PC-9 (cell line): ENCODE measurements around the gene SORCS2. TPM values are rescaled to one million over a fixed set of nuclear protein-coding genes. Genes with fewer than 3 reads are reported as not detected.

Source experiments
- BruUV-seq: library from RNA; stranded (reverse); fragments of 400-500 nt; replicated peaks from 2 replicates; lab custom pipeline; 2021; lab: Mats Ljungman, UMichigan
- CTCF ChIA-PET: fragments of 300-600 bp; sonication (Branson Sonifier 250); formaldehyde crosslinking; loops from one replicate; lab custom pipeline; 2022; ENCODE audit warnings: antibody characterized with exemption; lab: Charles Lee
- POLR2A ChIA-PET: fragments of 300-600 bp; sonication (Branson Sonifier 250); formaldehyde crosslinking; loops from one replicate; lab custom pipeline; 2022; ENCODE audit warnings: antibody characterized with exemption; ENCODE audit not compliant: unreplicated experiment; lab: Charles Lee
- DNase-seq, 2 experiments: peaks; one replicate each; pipeline versions ENCODE4 v3.0.0 to v3.0.0-alpha.2; 2015 to 2022; ENCODE audit warnings: mixed read lengths in 1 of 2
- H2AFZ ChIP-seq: fragments of 200-600 bp; sonication (generic); 2 replicates; pipeline ENCODE4 v1.8.1; 2017; ENCODE audit warnings: antibody characterized with exemption
- H3F3A ChIP-seq: fragments of 200-600 bp; sonication (generic); 2 replicates; pipeline ENCODE4 v1.8.1; 2017; ENCODE audit warnings: antibody characterized with exemption, mild to moderate bottlenecking, low read depth; ENCODE audit not compliant: insufficient read depth
- H3K27ac ChIP-seq: fragments of 200-600 bp; sonication (generic); 2 replicates; pipeline ENCODE4 v1.6.1; 2016; ENCODE audit warnings: mixed run types
- H3K27me3 ChIP-seq: fragments of 200-600 bp; sonication (generic); 2 replicates; pipeline ENCODE4 v1.6.1; 2016; ENCODE audit warnings: low read depth, mixed run types; ENCODE audit not compliant: insufficient read depth
- H3K36me3 ChIP-seq: fragments of 200-600 bp; sonication (generic); 2 replicates; pipeline ENCODE4 v1.6.1; 2016; ENCODE audit warnings: low read depth, mixed run types
- H3K4me1 ChIP-seq: fragments of 200-600 bp; sonication (generic); replicated peaks from 2 replicates; pipeline ENCODE4 v1.6.1; 2016; ENCODE audit warnings: mixed run types; ENCODE audit not compliant: insufficient read depth
- H3K4me2 ChIP-seq: fragments of 200-600 bp; sonication (generic); 2 replicates; pipeline ENCODE4 v1.6.1; 2017; ENCODE audit warnings: mixed run types
- H3K4me3 ChIP-seq: fragments of 200-600 bp; sonication (generic); 2 replicates; pipeline ENCODE4 v1.6.1; 2016; ENCODE audit warnings: mixed run types
- H3K79me2 ChIP-seq: fragments of 200-600 bp; sonication (generic); 2 replicates; pipeline ENCODE4 v1.6.1; 2017; ENCODE audit warnings: low read depth, mixed run types
- H3K9me2 ChIP-seq: fragments of 200-600 bp; sonication (generic); 2 replicates; pipeline ENCODE4 v1.8.1; 2017; ENCODE audit warnings: mild to moderate bottlenecking; ENCODE audit not compliant: insufficient read depth
- H3K9me3 ChIP-seq: fragments of 200-600 bp; sonication (generic); 2 replicates; pipeline ENCODE4 v1.8.1; 2016; ENCODE audit warnings: low read depth; ENCODE audit not compliant: insufficient read depth
- H4K20me1 ChIP-seq: fragments of 200-600 bp; sonication (generic); 2 replicates; pipeline ENCODE4 v1.8.1; 2017; ENCODE audit not compliant: insufficient read depth
- EZH2 ChIP-seq: fragments of 200-600 bp; sonication (generic); IDR thresholded peaks from 2 replicates; pipeline ENCODE4 v1.8.0; 2017; ENCODE audit warnings: antibody characterized with exemption, low read depth
- intact Hi-C: fragments of 100-400 bp; cut with micrococcal nuclease; formaldehyde crosslinking; loops from one replicate; pipeline ENCODE4 v1.10.0; 2022; ENCODE audit not compliant: unreplicated experiment
- total RNA-seq: library from RNA; stranded (reverse); gene quantifications from 2 replicates; pipeline ENCODE4 v1.2.3, GENCODE V29; 2021
- TF ChIP-seq, protein P1 (sequence below): fragments of 200-600 bp; sonication (generic); conservative IDR thresholded peaks from 2 replicates; pipeline ENCODE4 v1.6.1; 2017; ENCODE audit warnings: mixed run types, antibody characterized with exemption, mild to moderate bottlenecking, moderate library complexity

The SORCS2 gene
- total RNA-seq, 1 experiment from 2014 or later: 25.8 TPM

DNA sequence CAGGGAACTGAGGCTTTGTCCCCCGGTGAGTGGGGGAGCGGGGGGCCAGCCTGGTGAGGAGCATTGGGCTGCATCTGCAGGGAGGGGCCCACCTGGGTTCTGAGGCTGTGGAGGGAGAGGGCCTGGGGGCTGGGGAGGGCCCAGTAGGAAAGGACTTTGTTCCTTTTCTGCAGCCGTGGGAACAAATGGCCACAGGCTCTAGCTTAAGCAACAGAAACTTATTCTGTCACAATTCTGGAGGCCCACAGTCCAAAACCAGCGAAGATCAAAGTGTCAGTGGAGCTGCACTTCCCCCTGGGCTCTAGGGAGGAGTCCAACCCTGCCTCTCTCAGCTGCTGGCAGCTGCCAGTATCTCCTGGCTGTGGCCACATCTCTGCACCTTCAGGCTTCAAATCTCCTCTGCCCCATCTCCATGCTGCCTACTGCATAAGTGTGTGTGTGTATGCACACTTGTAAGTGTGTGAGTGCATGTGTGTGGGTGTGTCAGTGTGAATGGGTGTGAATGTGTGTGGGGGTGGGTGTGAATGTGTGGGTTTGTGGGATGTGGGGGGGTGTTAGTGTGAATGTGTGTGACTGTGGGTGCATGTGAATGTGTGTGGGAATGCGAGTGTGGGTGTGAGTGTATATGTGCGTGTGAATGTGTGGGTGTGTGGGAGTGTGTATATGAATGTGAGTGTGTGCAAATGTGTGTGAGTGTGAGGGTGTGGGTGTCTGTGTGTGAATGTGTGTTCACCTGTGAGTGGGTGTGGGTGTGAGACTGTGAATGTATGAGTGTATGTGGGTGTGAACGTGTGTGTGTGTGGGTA lies 446.8 kb downstream of the SORCS2 start:
- ChIA-PET POLR2A (no interaction called here), CTCF (no interaction called here)
- no peak overlapping the region for H3K4me3 ChIP-seq
- BruUV-seq: no TSS peak
- no peaks in the 10 kb centered on the region for H3K27me3 ChIP-seq
- no peak overlapping the region for H3K27ac ChIP-seq
- no peak for TF ChIP-seq EZH2
- TF ChIP-seq, protein P1, sequence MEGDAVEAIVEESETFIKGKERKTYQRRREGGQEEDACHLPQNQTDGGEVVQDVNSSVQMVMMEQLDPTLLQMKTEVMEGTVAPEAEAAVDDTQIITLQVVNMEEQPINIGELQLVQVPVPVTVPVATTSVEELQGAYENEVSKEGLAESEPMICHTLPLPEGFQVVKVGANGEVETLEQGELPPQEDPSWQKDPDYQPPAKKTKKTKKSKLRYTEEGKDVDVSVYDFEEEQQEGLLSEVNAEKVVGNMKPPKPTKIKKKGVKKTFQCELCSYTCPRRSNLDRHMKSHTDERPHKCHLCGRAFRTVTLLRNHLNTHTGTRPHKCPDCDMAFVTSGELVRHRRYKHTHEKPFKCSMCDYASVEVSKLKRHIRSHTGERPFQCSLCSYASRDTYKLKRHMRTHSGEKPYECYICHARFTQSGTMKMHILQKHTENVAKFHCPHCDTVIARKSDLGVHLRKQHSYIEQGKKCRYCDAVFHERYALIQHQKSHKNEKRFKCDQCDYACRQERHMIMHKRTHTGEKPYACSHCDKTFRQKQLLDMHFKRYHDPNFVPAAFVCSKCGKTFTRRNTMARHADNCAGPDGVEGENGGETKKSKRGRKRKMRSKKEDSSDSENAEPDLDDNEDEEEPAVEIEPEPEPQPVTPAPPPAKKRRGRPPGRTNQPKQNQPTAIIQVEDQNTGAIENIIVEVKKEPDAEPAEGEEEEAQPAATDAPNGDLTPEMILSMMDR: no peak
- H3K9me3 ChIP-seq: no peaks in the 10 kb centered on the region
- no peaks in the 10 kb centered on the region for H3K79me2 ChIP-seq
- H3K36me3 ChIP-seq: no peaks in the 10 kb centered on the region
- no peaks in the 10 kb centered on the region for H3F3A ChIP-seq
- H3K4me2 ChIP-seq: no peak overlapping the region
- no peaks in the 10 kb centered on the region for H4K20me1 ChIP-seq
- DNase-seq: no peak
- intact Hi-C loops: no loop called here
- no peaks in the 10 kb centered on the region for H3K9me2 ChIP-seq
- H3K4me1 ChIP-seq: no peaks in the 10 kb centered on the region
- no peak overlapping the region for H2AFZ ChIP-seq

DNA sequence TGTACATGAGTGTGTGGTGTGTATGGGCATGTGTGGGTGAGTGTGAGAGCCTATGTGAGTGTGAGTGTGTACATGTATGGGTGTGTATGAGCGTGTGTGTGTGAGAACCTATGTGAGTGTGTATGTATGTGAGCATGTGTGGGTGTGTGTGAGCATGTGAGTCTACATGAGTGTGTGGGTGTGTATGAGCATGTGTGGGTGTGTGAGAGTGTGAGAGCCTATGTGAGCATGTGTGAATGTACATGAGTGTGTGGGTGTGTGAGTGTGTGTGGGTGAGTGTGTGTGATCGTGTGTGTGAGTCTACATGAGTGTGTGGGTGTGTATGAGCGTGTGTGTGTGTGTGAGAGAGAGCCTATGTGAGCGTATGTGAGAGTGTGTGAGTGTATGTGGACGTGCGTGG lies 447.8 kb downstream of the SORCS2 start:
- CTCF ChIA-PET: no interaction called here
- no peak overlapping the region for H2AFZ ChIP-seq
- no peaks in the 10 kb centered on the region for H3F3A ChIP-seq
- intact Hi-C loops: no loop called here
- H3K4me1 ChIP-seq: no peaks in the 10 kb centered on the region
- H3K79me2 ChIP-seq: no peaks in the 10 kb centered on the region
- TF ChIP-seq EZH2: no peak
- TF ChIP-seq, protein P1: no peak
- no peaks in the 10 kb centered on the region for H3K9me2 ChIP-seq
- H4K20me1 ChIP-seq: no peaks in the 10 kb centered on the region
- no peak overlapping the region for H3K4me3 ChIP-seq
- POLR2A ChIA-PET: no interaction called here
- DNase-seq: no peak
- no TSS peak for BruUV-seq
- H3K9me3 ChIP-seq: no peaks in the 10 kb centered on the region
- no peaks in the 10 kb centered on the region for H3K27me3 ChIP-seq
- no peak overlapping the region for H3K27ac ChIP-seq
- no peaks in the 10 kb centered on the region for H3K36me3 ChIP-seq
- H3K4me2 ChIP-seq: no peak overlapping the region

DNA sequence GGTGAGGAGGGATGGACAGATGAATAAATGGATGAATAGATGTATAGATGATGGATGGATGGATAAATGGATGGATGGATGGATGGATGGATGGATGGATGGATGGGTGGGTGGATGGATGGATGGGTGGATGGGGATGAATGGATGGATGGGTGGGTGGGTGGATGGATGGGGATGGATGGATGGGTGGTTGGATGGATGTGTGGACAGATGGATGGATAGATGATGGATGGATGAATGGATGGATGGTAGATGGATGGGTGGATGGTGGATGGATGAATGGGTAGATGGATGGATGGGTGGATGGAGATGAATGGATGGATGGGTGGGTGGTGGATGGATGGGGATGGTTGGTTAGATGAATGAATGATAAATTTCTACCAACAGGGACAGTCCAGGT lies 449.4 kb downstream of the SORCS2 start:
- H3F3A ChIP-seq: no peaks in the 10 kb centered on the region
- H2AFZ ChIP-seq: no peak overlapping the region
- no peak for DNase-seq
- POLR2A ChIA-PET: no interaction called here
- H3K4me3 ChIP-seq: no peak overlapping the region
- no peak overlapping the region for H3K4me2 ChIP-seq
- H3K27ac ChIP-seq: no peak overlapping the region
- H3K36me3 ChIP-seq: no peaks in the 10 kb centered on the region
- H3K79me2 ChIP-seq: no peaks in the 10 kb centered on the region
- TF ChIP-seq, protein P1: no peak
- TF ChIP-seq EZH2: no peak
- intact Hi-C loops: no loop called here
- H4K20me1 ChIP-seq: no peaks in the 10 kb centered on the region
- H3K4me1 ChIP-seq: no peaks in the 10 kb centered on the region
- BruUV-seq: no TSS peak
- CTCF ChIA-PET: no interaction called here
- no peaks in the 10 kb centered on the region for H3K9me2 ChIP-seq
- H3K27me3 ChIP-seq: no peaks in the 10 kb centered on the region
- H3K9me3 ChIP-seq: no peaks in the 10 kb centered on the region
